Right renal pelvis (tissue), 4 donors: ENCODE measurements around the gene MTARC2. TPM values are rescaled to one million over a fixed set of nuclear protein-coding genes. Genes with fewer than 3 reads are reported as not detected.

ENCODE experiments used
- DNase-seq, 4 donors: peaks; one replicate each; pipeline ENCODE4 v3.0.0-alpha.2; 2013; ENCODE audit warnings: low read depth in 4 of 4, low spot score in 3 of 4, missing footprints in 1 of 4
- polyA plus RNA-seq, 4 donors: library from polyadenylated mRNA; unstranded; fragments of 120-200 nt; gene quantifications; one replicate each; pipeline ENCODE4 v1.2.1, GENCODE V29; 2013; ENCODE audit not compliant: insufficient read length in 4 of 4

Gene MTARC2
- polyA plus RNA-seq, 4 donors = 43.7 to 54.5 (median 50.4) TPM

GRCh38 chr1:220797044-220797443, 48.9 kb downstream of the MTARC2 start:
- DNase-seq = no peak

- DNase-seq = no peak
Measured at GRCh38 chr1:220797553-220797952, 49.4 kb downstream of the MTARC2 start.

- DNase-seq = no peak
Measured at GRCh38 chr1:220798338-220798737, 50.2 kb downstream of the MTARC2 start.

- no peak for DNase-seq
Measured at GRCh38 chr1:220800262-220800661, 52.1 kb downstream of the MTARC2 start.

GRCh38 chr1:220803401-220804201, 55.5 kb downstream of the MTARC2 start:
- DNase-seq = no peak

GRCh38 chr1:220804202-220804586, 56.1 kb downstream of the MTARC2 start:
- no peak for DNase-seq

GRCh38 chr1:220806408-220806807, 58.3 kb downstream of the MTARC2 start:
- no peak for DNase-seq

GRCh38 chr1:220807726-220808125, 59.6 kb downstream of the MTARC2 start:
- no peak for DNase-seq

- DNase-seq = no peak
Measured at GRCh38 chr1:220808345-220809186, 60.4 kb downstream of the MTARC2 start.

- no peak for DNase-seq
Measured at GRCh38 chr1:220809187-220809550, 61.0 kb downstream of the MTARC2 start.

- DNase-seq = no peak
Measured at GRCh38 chr1:220809704-220810103, 61.6 kb downstream of the MTARC2 start.

- no peak for DNase-seq
Measured at GRCh38 chr1:220810179-220810653, 62.1 kb downstream of the MTARC2 start.

- no peak for DNase-seq
Measured at GRCh38 chr1:220810963-220811362, 62.8 kb downstream of the MTARC2 start.

- no peak for DNase-seq
Measured at GRCh38 chr1:220811695-220812094, 63.6 kb downstream of the MTARC2 start.

GRCh38 chr1:220812308-220812707, 64.2 kb downstream of the MTARC2 start:
- DNase-seq = no peak

- DNase-seq = no peak
Measured at GRCh38 chr1:220813013-220813412, 64.9 kb downstream of the MTARC2 start.

GRCh38 chr1:220815409-220815808, 67.3 kb downstream of the MTARC2 start:
- no peak for DNase-seq

- DNase-seq = no peak
Measured at GRCh38 chr1:220817907-220818306, 69.8 kb downstream of the MTARC2 start.

GRCh38 chr1:220818421-220819173, 70.5 kb downstream of the MTARC2 start:
- DNase-seq = no peak

- DNase-seq = no peak
Measured at GRCh38 chr1:220819467-220820026, 71.4 kb downstream of the MTARC2 start.
